Measurements from ENCODE around the gene ZSCAN2.

The ZSCAN2 gene

DNA sequence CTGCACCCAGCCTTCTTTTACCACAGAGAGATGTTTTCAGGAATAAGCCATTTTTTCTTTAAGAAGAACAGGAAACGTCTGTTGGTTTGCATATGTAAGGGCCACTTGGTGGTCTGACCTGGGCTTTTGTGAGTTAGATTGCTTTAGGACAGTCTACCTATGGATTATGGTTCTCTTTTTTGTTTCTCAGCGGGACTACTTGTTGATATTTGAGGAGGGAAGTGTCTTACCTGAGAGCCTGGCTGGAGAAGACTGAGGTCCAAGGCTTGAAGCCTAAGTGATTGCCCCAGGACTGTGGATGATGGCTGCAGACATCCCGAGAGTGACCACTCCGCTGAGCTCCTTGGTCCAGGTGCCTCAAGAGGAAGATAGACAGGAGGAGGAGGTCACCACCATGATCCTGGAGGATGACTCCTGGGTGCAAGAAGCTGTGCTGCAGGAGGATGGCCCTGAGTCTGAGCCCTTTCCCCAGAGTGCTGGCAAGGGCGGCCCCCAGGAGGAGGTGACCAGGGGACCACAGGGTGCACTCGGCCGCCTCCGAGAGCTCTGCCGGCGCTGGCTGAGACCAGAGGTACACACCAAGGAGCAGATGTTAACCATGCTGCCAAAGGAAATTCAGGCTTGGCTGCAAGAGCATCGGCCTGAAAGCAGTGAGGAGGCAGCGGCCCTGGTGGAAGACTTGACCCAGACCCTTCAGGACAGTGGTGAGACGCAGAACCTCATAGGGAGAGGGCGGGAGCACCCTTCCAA, 3.0 kb downstream of the ZSCAN2 start:
- no peak overlapping the region for H3K4me3 ChIP-seq (ENCODE audit: low read depth, low read length)
- DNase-seq (ENCODE audit: low read depth): no peak
- no peak for TF ChIP-seq MAX (IDR thresholded peaks at IDR 0.05; ENCODE audit: low read depth, low read length)
- TF ChIP-seq MYC (IDR thresholded peaks at IDR 0.05; ENCODE audit: low read depth, low read length): no peak

GRCh38 chr15:84604826-84605553, 4.2 kb downstream of the ZSCAN2 start:
- no peak for TF ChIP-seq CTCF (IDR thresholded peaks at IDR 0.05; ENCODE audit: low read depth, low read length)
- TF ChIP-seq MAX (IDR thresholded peaks at IDR 0.05; ENCODE audit: low read depth, low read length): no peak
- TF ChIP-seq MYC (IDR thresholded peaks at IDR 0.05; ENCODE audit: low read depth, low read length): no peak
- TF ChIP-seq POLR2A (IDR thresholded peaks at IDR 0.05; ENCODE audit: extremely low read depth, insufficient read length): no peak
- no peak for DNase-seq (ENCODE audit: low read depth)
- H3K4me3 ChIP-seq (ENCODE audit: low read depth, low read length): no peak overlapping the region

GRCh38 chr15:84605554-84605882, 4.7 kb downstream of the ZSCAN2 start:
- DNase-seq (ENCODE audit: low read depth): no peak
- TF ChIP-seq CTCF (IDR thresholded peaks at IDR 0.05; ENCODE audit: low read depth, low read length): no peak
- TF ChIP-seq MAX (IDR thresholded peaks at IDR 0.05; ENCODE audit: low read depth, low read length): no peak
- no peak for TF ChIP-seq POLR2A (IDR thresholded peaks at IDR 0.05; ENCODE audit: extremely low read depth, insufficient read length)
- no peak for TF ChIP-seq MYC (IDR thresholded peaks at IDR 0.05; ENCODE audit: low read depth, low read length)
- H3K4me3 ChIP-seq (ENCODE audit: low read depth, low read length): no peak overlapping the region

GRCh38 chr15:84606653-84607120, 5.9 kb downstream of the ZSCAN2 start:
- TF ChIP-seq MYC (IDR thresholded peaks at IDR 0.05; ENCODE audit: low read depth, low read length) (no peak), POLR2A (IDR thresholded peaks at IDR 0.05; ENCODE audit: extremely low read depth, insufficient read length) (no peak), MAX (IDR thresholded peaks at IDR 0.05; ENCODE audit: low read depth, low read length) (no peak), CTCF (IDR thresholded peaks at IDR 0.05; ENCODE audit: low read depth, low read length) (no peak)
- H3K4me3 ChIP-seq (ENCODE audit: low read depth, low read length): no peak overlapping the region
- no peak for DNase-seq (ENCODE audit: low read depth)

- H3K4me3 ChIP-seq (ENCODE audit: low read depth, low read length): no peak overlapping the region
- no peak for DNase-seq (ENCODE audit: low read depth)
- TF ChIP-seq MYC (IDR thresholded peaks at IDR 0.05; ENCODE audit: low read depth, low read length): no peak
- TF ChIP-seq POLR2A (IDR thresholded peaks at IDR 0.05; ENCODE audit: extremely low read depth, insufficient read length): no peak
- no peak for TF ChIP-seq CTCF (IDR thresholded peaks at IDR 0.05; ENCODE audit: low read depth, low read length)
Observed at GRCh38 chr15:84608707-84609284, 8.0 kb downstream of the ZSCAN2 start.
